ENCODE measurements around the gene AP1S1. TPM values are rescaled to one million over a fixed set of nuclear protein-coding genes. Genes with fewer than 3 reads are reported as not detected.

AP1S1 gene
- total and polyA plus RNA-seq, 2 of the 13 experiments (the other 11 are each of a cell fraction or from before 2014, with no cell fraction given) = 57.5 to 68.1 TPM

GRCh38 chr7:101125989-101126650, 28.2 kb upstream of the AP1S1 start (continued):
- TF ChIP-seq MXD3 (CRISPR knock-in tag; IDR thresholded peaks at IDR 0.05) = 0 out of 2 replicates have a peak, but pooled peaks have one; percentile 37
- peak; percentile 84; the same call in 2 of the 3 replicates for TF ChIP-seq MXI1 (IDR thresholded peaks at IDR 0.05; ENCODE audit: borderline replicate concordance, low read depth, low read length)
- TF ChIP-seq MZF1 (CRISPR knock-in tag; IDR thresholded peaks at IDR 0.05; ENCODE audit: borderline replicate concordance) = 0 out of 2 replicates have a peak, but pooled peaks have one; percentile 15
- no peak; the same call in 1 of the 2 replicates for TF ChIP-seq ZBED4 (CRISPR knock-in tag; IDR thresholded peaks at IDR 0.05; ENCODE audit: borderline replicate concordance)
- TF ChIP-seq ZNF3 (CRISPR knock-in tag; IDR thresholded peaks at IDR 0.05) = no peak
- no peak for TF ChIP-seq ZNF10 (CRISPR knock-in tag; IDR thresholded peaks at IDR 0.05; ENCODE audit: borderline replicate concordance, low read depth)
- TF ChIP-seq ZNF598 (CRISPR knock-in tag; IDR thresholded peaks at IDR 0.05; ENCODE audit: borderline replicate concordance) = no peak
- peak; percentile 69 for TF ChIP-seq FOSL2 (CRISPR knock-in tag; IDR thresholded peaks at IDR 0.05)
- TF ChIP-seq ZNF569 (CRISPR knock-in tag; IDR thresholded peaks at IDR 0.05; ENCODE audit: borderline replicate concordance) = no peak
- TF ChIP-seq, protein P1, sequence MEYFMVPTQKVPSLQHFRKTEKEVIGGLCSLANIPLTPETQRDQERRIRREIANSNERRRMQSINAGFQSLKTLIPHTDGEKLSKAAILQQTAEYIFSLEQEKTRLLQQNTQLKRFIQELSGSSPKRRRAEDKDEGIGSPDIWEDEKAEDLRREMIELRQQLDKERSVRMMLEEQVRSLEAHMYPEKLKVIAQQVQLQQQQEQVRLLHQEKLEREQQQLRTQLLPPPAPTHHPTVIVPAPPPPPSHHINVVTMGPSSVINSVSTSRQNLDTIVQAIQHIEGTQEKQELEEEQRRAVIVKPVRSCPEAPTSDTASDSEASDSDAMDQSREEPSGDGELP (IDR thresholded peaks at IDR 0.05; ENCODE audit: borderline replicate concordance, low read depth) = peak; percentile 55; the same call in 1 of the 2 replicates
- TF ChIP-seq ZNF441 (CRISPR knock-in tag; IDR thresholded peaks at IDR 0.05; ENCODE audit: borderline replicate concordance) = no peak
- peak; percentile 57; the same call in 1 of the 2 replicates for TF ChIP-seq SNAPC2 (CRISPR knock-in tag; IDR thresholded peaks at IDR 0.05)
- peak; percentile 31; the same call in 1 of the 2 replicates for TF ChIP-seq KDM2A (CRISPR knock-in tag; IDR thresholded peaks at IDR 0.05; ENCODE audit: borderline replicate concordance, low read depth)
- TF ChIP-seq HDAC1 (CRISPR knock-in tag; IDR thresholded peaks at IDR 0.05) = peak; percentile 82; the same call in 1 of the 2 replicates
- TF ChIP-seq ZNF749 (CRISPR knock-in tag; IDR thresholded peaks at IDR 0.05; ENCODE audit: borderline replicate concordance) = peak; percentile 65
- no peak for TF ChIP-seq ZBTB46 (CRISPR knock-in tag; IDR thresholded peaks at IDR 0.05; ENCODE audit: borderline replicate concordance)
- TF ChIP-seq, protein P2, sequence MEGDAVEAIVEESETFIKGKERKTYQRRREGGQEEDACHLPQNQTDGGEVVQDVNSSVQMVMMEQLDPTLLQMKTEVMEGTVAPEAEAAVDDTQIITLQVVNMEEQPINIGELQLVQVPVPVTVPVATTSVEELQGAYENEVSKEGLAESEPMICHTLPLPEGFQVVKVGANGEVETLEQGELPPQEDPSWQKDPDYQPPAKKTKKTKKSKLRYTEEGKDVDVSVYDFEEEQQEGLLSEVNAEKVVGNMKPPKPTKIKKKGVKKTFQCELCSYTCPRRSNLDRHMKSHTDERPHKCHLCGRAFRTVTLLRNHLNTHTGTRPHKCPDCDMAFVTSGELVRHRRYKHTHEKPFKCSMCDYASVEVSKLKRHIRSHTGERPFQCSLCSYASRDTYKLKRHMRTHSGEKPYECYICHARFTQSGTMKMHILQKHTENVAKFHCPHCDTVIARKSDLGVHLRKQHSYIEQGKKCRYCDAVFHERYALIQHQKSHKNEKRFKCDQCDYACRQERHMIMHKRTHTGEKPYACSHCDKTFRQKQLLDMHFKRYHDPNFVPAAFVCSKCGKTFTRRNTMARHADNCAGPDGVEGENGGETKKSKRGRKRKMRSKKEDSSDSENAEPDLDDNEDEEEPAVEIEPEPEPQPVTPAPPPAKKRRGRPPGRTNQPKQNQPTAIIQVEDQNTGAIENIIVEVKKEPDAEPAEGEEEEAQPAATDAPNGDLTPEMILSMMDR (CRISPR knock-in tag; IDR thresholded peaks at IDR 0.05) = no peak

Measured in HepG2 (cell line).